HG02943 (cell line): ENCODE measurements around the gene SLC41A3.
"Not testable (repeated sequence)": the region's sequence is repeated elsewhere in the genome, so short reads cannot be mapped to it uniquely, and the experiment has no call there.

Experiments used
- ATAC-seq: cut with Tn5 transposase; IDR thresholded peaks from one replicate; pipeline ENCODE4 v1.9.1; 2021; ENCODE audit warnings: mild to moderate bottlenecking, low read depth, moderate library complexity; ENCODE audit not compliant: unreplicated experiment

Gene SLC41A3

GRCh38 chr3:126084768-126085180 is 850 bp upstream of the SLC41A3 start:
- ATAC-seq, result no peak

DNA sequence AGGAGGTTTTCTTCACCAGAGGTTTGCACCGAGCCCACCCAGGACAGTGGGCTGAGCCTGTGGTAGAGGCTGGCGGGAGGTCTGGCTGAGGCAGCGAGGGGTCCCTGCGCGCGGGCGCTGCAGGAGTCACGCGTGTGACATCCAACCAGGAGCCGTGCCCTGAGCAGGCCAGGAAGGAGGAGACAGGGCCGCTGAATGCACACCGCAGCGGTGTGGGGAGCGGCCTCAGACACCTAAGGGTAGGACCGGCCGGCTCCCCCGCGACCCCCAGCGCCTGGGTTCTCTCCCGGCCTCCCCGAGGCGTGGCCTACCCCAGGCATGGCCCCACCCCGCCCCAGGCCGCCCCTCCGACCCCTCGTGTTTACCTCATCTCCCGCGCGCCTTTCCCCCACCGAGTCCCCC is 412 bp downstream of the SLC41A3 start:
- peak; percentile 49 for ATAC-seq

DNA sequence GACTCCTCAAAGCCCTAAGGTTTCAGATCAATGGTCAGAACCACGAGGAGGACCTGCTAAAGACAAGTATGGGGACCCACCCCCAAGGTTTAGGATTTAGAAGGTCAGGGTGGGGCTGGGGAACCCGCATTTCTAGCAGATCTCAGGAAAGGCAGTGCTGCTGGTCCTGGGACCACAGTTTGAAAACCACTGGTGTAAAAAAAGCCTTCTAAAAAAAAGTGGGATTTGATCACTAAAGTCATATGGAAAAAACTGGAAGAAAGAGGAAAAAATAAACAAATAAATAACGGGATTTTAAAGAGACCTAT is 832 bp downstream of the SLC41A3 start:
- no peak for ATAC-seq

DNA sequence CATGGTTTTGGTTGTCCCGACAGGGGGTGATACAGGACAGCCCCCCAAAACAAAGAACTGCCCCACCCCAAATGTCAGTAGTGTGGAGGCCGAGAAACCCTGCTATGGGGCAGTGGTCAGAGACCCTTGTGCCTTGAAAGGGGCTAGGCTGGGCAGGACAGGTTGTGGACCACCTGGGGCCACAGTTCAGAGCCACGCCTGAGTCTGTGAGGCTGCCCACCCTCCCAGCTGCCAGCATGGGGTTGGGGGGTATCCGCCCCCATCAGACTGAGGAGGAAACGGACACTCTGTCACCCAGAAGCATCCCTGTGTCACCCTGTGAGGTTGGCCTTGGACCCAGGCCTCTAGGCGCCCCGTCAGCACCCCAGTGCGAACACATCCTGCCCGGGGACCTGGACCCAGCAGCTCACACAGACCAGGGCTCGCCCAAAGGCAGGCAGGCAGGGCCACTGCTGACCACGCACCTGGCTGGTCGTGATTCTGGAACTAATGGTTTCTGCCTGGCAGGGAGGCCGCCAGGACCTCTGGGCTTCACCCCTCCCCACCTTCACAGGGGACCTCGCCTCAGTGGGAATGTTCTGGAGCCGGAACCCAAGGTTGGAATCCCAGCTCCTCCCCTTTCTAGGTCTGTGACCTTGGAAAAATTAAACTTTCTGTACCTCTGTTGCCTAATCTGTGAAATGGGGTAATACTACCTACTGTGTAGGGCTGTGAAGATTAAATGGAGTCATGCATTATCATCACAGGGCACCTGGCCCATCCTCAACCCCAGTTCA is 1.4 kb downstream of the SLC41A3 start:
- no peak for ATAC-seq

DNA sequence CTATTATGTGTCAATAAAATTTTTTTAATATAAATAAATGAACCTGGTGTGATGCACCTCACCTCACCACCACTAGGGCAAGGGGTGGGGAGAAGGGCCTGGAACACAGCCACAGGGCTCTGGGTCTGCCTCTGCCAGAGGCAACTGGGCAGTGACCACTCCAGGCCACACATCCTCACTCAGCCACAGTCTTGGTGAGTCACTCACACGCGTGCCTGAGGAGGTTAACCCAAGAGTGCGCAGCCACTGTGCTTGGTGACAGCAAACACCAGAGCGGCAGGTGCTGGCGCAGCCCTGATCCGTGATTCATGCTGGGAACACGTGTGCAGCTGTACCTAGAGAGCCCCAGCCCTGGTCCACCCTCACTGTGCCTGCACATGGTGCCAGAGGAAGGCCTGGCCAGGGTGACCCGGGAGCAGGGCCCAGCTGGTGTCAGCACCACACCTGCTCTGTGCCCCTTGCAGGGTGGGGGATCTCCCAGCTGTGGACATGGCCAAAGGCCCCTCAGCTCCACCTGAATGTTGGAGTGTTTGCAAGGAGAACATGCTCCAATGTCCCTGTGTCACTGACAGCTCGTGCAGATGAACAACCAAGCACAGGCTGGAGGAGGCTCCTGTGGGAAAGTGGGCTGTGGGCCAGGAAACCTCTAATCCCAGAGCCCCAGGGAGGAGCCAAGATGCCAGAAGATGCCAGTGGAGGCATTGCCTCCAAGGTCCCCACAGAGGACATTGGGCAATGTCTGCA is 2.1 kb downstream of the SLC41A3 start:
- ATAC-seq, result no peak

DNA sequence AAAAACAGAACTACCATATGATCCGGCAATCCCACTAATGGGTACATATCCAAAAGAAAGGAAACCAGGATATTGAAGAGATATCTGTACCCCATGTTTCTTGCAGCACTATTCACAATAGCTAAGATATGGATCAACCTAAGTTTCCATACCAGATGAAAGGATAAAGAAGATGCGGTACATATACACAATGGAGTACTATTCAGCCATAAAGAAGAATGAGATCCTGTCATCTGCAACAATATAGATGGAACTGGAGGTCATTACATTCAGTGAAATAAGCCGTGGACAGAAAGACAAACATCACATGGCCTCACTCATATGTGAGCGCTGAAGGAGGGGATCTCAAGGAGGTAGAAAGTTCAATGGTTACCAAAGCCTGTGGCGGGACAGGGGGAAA is 3.0 kb downstream of the SLC41A3 start:
- no peak for ATAC-seq

- ATAC-seq, result no peak
Measured at GRCh38 chr3:126078866-126079265, 5.1 kb downstream of the SLC41A3 start.

DNA sequence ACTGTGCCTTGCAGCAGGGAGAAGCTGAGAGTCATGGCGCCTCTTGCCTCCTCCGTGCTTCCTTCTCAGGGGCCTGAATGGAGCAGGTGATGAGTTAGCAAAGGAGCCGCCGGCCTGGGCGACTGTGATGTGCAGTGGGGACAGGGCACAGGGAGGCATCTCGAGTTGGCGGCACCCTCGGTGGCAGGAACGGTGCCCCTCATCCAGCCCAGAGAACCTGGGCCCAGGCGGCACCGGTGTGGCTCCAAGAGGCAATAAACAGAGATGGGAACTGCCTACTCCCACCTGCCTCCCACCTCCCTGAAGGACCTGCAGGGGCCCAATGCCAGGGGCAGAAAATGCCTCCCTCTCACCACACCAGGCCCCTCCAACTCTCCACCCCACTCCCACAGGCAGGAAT is 6.2 kb downstream of the SLC41A3 start:
- no peak for ATAC-seq

GRCh38 chr3:126076140-126076539 is 7.8 kb downstream of the SLC41A3 start:
- ATAC-seq, result no peak

DNA sequence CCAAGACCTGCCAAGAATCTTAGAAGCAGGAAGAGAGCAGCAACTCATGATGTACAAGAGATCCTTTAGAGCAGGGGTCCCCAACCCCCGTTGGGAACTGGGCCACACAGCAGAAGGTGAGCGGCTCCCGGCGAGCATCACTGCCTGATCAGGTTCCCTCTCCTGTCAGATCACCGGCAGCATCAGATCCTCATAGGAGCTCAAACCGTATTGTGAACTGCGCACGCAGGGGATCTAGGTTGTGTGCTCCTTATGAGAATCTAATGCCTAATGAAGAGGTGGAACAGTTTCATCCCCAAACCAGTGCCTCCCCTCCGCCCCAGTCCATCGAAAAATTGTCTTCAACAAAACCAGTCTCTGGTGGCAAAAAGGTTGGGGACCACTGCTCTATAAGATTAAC is 13.8 kb downstream of the SLC41A3 start:
- no peak for ATAC-seq

- no peak for ATAC-seq
Measured at GRCh38 chr3:126067959-126068358, 16.0 kb downstream of the SLC41A3 start.

GRCh38 chr3:126066676-126067075 is 17.2 kb downstream of the SLC41A3 start:
- not testable (repeated sequence) for ATAC-seq

DNA sequence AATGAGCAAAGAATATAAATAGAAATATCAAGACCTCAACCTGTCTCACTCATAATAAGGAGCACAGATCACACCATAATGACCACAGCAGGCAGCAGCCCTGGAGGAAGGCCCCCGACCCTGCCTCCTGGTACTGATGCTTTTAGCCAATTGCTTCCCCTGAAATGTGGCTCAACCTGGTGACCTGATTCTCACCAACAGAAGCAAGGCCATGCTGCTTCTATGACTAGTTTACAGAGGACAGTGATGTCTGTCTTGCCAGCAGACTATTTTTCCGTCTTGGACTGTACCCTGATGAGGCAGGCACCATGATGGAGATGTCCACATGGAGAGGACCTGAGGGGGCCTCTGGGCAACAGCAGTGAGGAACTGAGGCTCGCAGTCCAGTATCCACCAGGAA is 18.0 kb downstream of the SLC41A3 start:
- no peak for ATAC-seq

DNA sequence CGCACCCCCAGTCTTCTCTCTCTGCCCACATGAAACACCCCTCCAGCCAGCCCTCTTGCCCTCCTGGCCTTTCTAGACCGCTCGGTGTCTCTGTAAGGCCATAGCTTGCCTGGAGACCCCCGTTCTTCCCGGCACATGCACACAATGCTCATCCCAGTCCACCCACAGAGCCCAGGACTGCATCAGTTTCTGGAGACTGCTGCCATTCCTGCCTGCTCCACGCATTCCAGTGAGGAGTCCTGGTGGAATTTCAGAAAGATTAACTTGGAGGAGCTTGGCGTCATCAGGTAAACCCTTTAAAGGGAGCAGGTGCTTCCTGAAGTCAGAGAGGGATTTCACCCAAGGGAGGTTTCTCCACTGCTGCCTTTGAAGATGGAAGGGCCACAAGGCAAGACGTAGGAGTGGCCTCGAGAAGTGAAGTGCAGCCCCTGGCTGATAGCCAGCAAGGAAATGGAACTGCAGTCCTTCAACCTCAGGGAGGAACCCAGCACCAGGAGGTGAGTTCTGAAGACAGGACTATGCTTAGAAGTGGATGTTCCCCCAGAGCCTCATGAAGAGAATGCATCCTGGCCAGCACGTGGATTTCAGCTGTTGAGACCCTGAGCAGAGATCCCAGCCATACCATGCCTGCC is 19.2 kb downstream of the SLC41A3 start:
- ATAC-seq, result no peak

DNA sequence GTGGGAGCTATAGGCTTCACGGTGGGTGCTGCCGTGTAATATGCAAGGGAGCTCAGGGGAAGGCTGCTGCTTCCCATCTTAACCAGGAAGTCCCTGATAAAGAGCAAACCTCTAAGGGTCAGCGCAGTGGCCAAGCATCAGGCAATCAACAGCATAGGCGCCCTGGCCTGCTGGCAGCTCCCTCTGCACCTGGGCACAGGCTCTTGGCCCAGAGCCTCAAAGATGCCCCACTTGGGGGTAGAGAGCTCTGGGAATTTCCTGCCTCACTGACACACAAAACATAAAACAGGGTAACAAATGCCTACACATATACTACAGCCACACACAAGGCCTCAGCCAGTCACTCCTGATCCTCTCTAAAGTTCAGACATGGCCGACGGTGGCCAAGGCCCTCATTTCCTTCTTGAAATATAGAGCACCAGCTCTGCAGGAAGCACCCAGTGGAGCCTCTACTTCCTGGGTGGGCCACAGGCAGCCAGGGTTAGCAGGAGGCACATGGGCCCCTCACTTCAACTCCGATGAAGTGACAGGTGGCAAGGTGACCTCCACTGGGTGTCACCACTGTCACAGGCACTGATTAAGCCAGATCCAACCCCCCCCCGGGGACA is 20.5 kb downstream of the SLC41A3 start:
- ATAC-seq, result no peak

GRCh38 chr3:126061301-126062032 is 22.5 kb downstream of the SLC41A3 start:
- no peak for ATAC-seq

- ATAC-seq, result no peak
Measured at GRCh38 chr3:126060613-126061145, 23.2 kb downstream of the SLC41A3 start.

GRCh38 chr3:126058666-126059065 is 25.3 kb downstream of the SLC41A3 start:
- no peak for ATAC-seq

GRCh38 chr3:126057936-126058335 is 26.0 kb downstream of the SLC41A3 start:
- no peak for ATAC-seq

GRCh38 chr3:126057501-126057819 is 26.5 kb downstream of the SLC41A3 start:
- no peak for ATAC-seq
